Heart right ventricle (tissue), 16 donors: ENCODE results near the gene ZNF883. TPM values are rescaled to one million over a fixed set of nuclear protein-coding genes. Genes with fewer than 3 reads are reported as not detected.

ENCODE experiments used
- ATAC-seq, 8 donors: fragments of 200-7000 bp; cut with Tn5 transposase; one replicate each; pipeline ENCODE4 v1.9.1; 2020; ENCODE audit warnings: mild to moderate bottlenecking in 8 of 8, moderate library complexity in 8 of 8, moderate number of reproducible peaks in 1 of 8
- DNase-seq, 2 donors: peaks; one replicate each; pipeline ENCODE4 v3.0.0-alpha.2; 2020
- H3K27ac ChIP-seq, 10 donors: fragments of 200-600 bp; sonication (generic) in 2 of 10; one replicate each; pipeline versions ENCODE4 v1.5.0 to v1.8.0; 2020 to 2022; ENCODE audit warnings: mild to moderate bottlenecking in 3 of 10
- H3K27me3 ChIP-seq, 7 donors: fragments of 200-600 bp; one replicate each; pipeline ENCODE4 v1.8.0; 2021 to 2022; ENCODE audit warnings: mild to moderate bottlenecking in 2 of 7
- H3K36me3 ChIP-seq, 9 donors: fragments of 200-600 bp; sonication (generic) in 1 of 9; one replicate each; pipeline versions ENCODE4 v1.5.0 to v1.8.0; 2020 to 2022; ENCODE audit warnings: mild to moderate bottlenecking in 2 of 9
- H3K4me1 ChIP-seq, 9 donors: fragments of 200-600 bp; sonication (generic) in 1 of 9; one replicate each; pipeline versions ENCODE4 v1.5.0 to v1.8.0; 2020 to 2022; ENCODE audit warnings: mild to moderate bottlenecking in 4 of 9
- H3K4me3 ChIP-seq, 10 donors: fragments of 200-600 bp; sonication (generic) in 2 of 10; one replicate each; pipeline versions ENCODE4 v1.5.0 to v1.8.0; 2020 to 2022; ENCODE audit warnings: mild to moderate bottlenecking in 7 of 10, moderate library complexity in 2 of 10
- H3K9me3 ChIP-seq, 11 donors: fragments of 200-600 bp in 10 of 11; sonication (generic) in 2 of 11; one replicate each; pipeline versions ENCODE4 v1.5.0 to v1.8.0; 2013 to 2022; ENCODE audit warnings: mild to moderate bottlenecking in 2 of 11, control low read depth in 1 of 11, moderate library complexity in 1 of 11
- CTCF ChIP-seq, 9 donors: fragments of 200-600 bp; sonication (generic) in 2 of 9; IDR thresholded peaks; one replicate each; pipeline versions ENCODE4 v1.5.0 to v1.8.0; 2021 to 2022; ENCODE audit warnings: antibody characterized with exemption in 9 of 9, mild to moderate bottlenecking in 5 of 9, moderate library complexity in 1 of 9
- WGBS, 2 donors: extraction: QIAGEN DNeasy Blood & Tissue Kit; methylation state at CpG; one replicate each; pipeline ENCODE4 v1.1.7; 2013; ENCODE audit warnings: inconsistent platforms in 1 of 2; 5-methylcytosine and 5-hydroxymethylcytosine counted together
- intact Hi-C, 10 donors: fragments of 100-400 bp; cut with DNase I; formaldehyde crosslinking; loops; one replicate each; pipeline versions ENCODE4 v1.11.1 to v1.14.2; 2022
- polyA plus RNA-seq, 2 donors: library from polyadenylated mRNA; stranded (reverse); fragments of 200-250 nt; gene quantifications; one replicate each; pipeline ENCODE4 v1.2.3, GENCODE V29; 2013
- total RNA-seq, 10 donors: library from RNA; stranded (reverse); fragmentation: NEBNext Ultra II Directional in 3 of 10; extraction: Animal tissue kit (Norgen Biotek cat#: 25700) in 3 of 10; gene quantifications; one replicate each; pipeline versions ENCODE4 v1.2.1 to v1.2.4, GENCODE V29; 2021 to 2023
- donor health status: Arrhythmogenic right ventricular cardiomyopathy.
- donor health status: ischemic (EF 13 %, LVEDD 7.1; RV severe dilation, severe dysfunction).
- donor health status: healthy with polysubstance abuse.
- donor health status: DM: no; HTN: yes; CAD: no.
- donor health status: DM: no; HTN: no; CAD: no.
- donor health status: ischemic (EF 25% LVEDD 6.9; RV normal size, moderate dysfunction).
- donor health status: ischemic (EF 25% LVEDD 5.7; RV mildly dilated, moderate dysfunction).
- donor health status: healthy.
- donor health status: DM: yes; HTN: yes; CAD: no.
- donor health status: Ischemic cardiomyopathy.
- donor health status: ischemic (EF 35%, LVEDD 5.7; RV mildly dilated, moderate dysfunction).
- donor health status: nonischemic (EF 11% LVEDD 7.7; RV severe dilation, severe dysfunction).
- donor health status: DM: yes; HTN: yes; CAD: no.
- donor health status: PGD.
- donor health status: ischemic (EF 29% LVEDD 5.4; RV normal size, mild dysfunction).
- donor health status: nonischemic (EF 23%, LVEDD 6.1; RV moderate dilation, normal function).

ZNF883 gene
- total and polyA plus RNA-seq, 12 donors: 0.68 to 9.7 (median 4.9) TPM

- H3K27me3 ChIP-seq: peaks cover 0 to 8% (median 0%) of the 10 kb centered on the region in 7 donors
- H3K36me3 ChIP-seq: no peaks in the 10 kb centered on the region
- TF ChIP-seq CTCF (IDR thresholded peaks at IDR 0.05): no peak
- ATAC-seq (no peak), DNase-seq (no peak)
- H3K9me3 ChIP-seq: peaks cover 0 to 13% (median 3%) of the 10 kb centered on the region in 11 donors
- WGBS, 2 donors: 57 to 58% methylated on average over 6 of the region's 6 CpGs
- H3K4me3 ChIP-seq: no peak overlapping the region
- no peaks in the 10 kb centered on the region for H3K4me1 ChIP-seq
- intact Hi-C loops: no loop called here
- no peak overlapping the region for H3K27ac ChIP-seq
Observed at GRCh38 chr9:112970939-112971338, 41.1 kb downstream of the ZNF883 start.

GRCh38 chr9:112969730-112970129 lies 42.3 kb downstream of the ZNF883 start:
- Histone ChIP-seq H3K27ac (no peak overlapping the region), H3K36me3 (no peaks in the 10 kb centered on the region), H3K9me3 (peaks cover 0 to 8% (median 1%) of the 10 kb centered on the region in 11 donors), H3K4me3 (no peak overlapping the region), H3K4me1 (no peaks in the 10 kb centered on the region), H3K27me3 (peaks cover 0 to 8% (median 0%) of the 10 kb centered on the region in 7 donors)
- WGBS, 2 donors: 19 to 27% methylated on average over 4 of the region's 4 CpGs
- TF ChIP-seq CTCF (IDR thresholded peaks at IDR 0.05): no peak
- DNase-seq (no peak), ATAC-seq (no peak)
- intact Hi-C loops: no loop called here

GRCh38 chr9:112955550-112955949 lies 56.4 kb downstream of the ZNF883 start:
- H3K27ac ChIP-seq: no peak overlapping the region
- peaks cover 0 to 5% (median 0%) of the 10 kb centered on the region in 11 donors for H3K9me3 ChIP-seq
- no peak for DNase-seq
- intact Hi-C loops: no loop called here
- no peak for TF ChIP-seq CTCF (IDR thresholded peaks at IDR 0.05)
- ATAC-seq: no peak
- peaks cover 0 to 5% (median 0%) of the 10 kb centered on the region in 7 donors for H3K27me3 ChIP-seq
- no peaks in the 10 kb centered on the region for H3K4me1 ChIP-seq
- no peaks in the 10 kb centered on the region for H3K36me3 ChIP-seq
- 50 to 56% methylated on average over 1 of the region's 1 CpG for WGBS, 2 donors
- H3K4me3 ChIP-seq: no peak overlapping the region

GRCh38 chr9:112945620-112946208 lies 66.3 kb downstream of the ZNF883 start:
- WGBS, 2 donors: 28 to 36% methylated on average over 24 to 25 of the region's 25 CpGs
- no peak for TF ChIP-seq CTCF (IDR thresholded peaks at IDR 0.05)
- peaks cover 0 to 17% (median 6%) of the 10 kb centered on the region in 7 donors for H3K27me3 ChIP-seq
- H3K4me3 ChIP-seq: no peak overlapping the region
- DNase-seq (no peak), ATAC-seq (no peak)
- no peak overlapping the region for H3K27ac ChIP-seq
- no peaks in the 10 kb centered on the region for H3K4me1 ChIP-seq
- H3K36me3 ChIP-seq: no peaks in the 10 kb centered on the region
- peaks cover 0 to 26% (median 7%) of the 10 kb centered on the region in 11 donors for H3K9me3 ChIP-seq
- intact Hi-C loops: loop anchor here in 1 of 10 donors (10.0 kb wide), 1 partner anchor 149 kb away; no protein-coding TSS in a partner anchor
